DND-41 (cell line): ENCODE results near the gene VBP1.

Experiments
- ATAC-seq: fragments of 200-7000 bp; cut with Tn5 transposase; 3 replicates; pipeline ENCODE4 v1.9.1; 2021; ENCODE audit warnings: low read depth; ENCODE audit not compliant: insufficient read depth
- DNase-seq: peaks from one replicate; pipeline ENCODE4 v3.0.0-alpha.2; 2020
- H2AFZ ChIP-seq: 2 replicates; pipeline ENCODE4 v1.6.0; 2012; ENCODE audit warnings: low read depth, low read length
- H3K27ac ChIP-seq: 2 replicates; pipeline ENCODE4 v1.5.1; 2012; ENCODE audit warnings: low read length, inconsistent platforms
- H3K27me3 ChIP-seq: fragments of 200-600 bp; sonication (generic); 2 replicates; pipeline ENCODE4 v1.6.0; 2012; ENCODE audit warnings: low read length, mild to moderate bottlenecking, inconsistent platforms; ENCODE audit not compliant: insufficient read depth, poor library complexity
- H3K36me3 ChIP-seq: 2 replicates; pipeline ENCODE4 v1.5.1; 2012; ENCODE audit warnings: low read length, inconsistent platforms; ENCODE audit not compliant: insufficient read depth
- H3K4me1 ChIP-seq: 2 replicates; pipeline ENCODE4 v1.5.1; 2012; ENCODE audit warnings: mild to moderate bottlenecking, low read length; ENCODE audit not compliant: insufficient read depth
- H3K4me2 ChIP-seq: 2 replicates; pipeline ENCODE4 v1.6.0; 2012; ENCODE audit warnings: mild to moderate bottlenecking, moderate library complexity, low read length, inconsistent platforms; ENCODE audit not compliant: insufficient read depth
- H3K4me3 ChIP-seq, 2 experiments: fragments of 200-600 bp in 1 of 2; shearing (Covaris generic) in 1 of 2; 2 replicates each; pipeline ENCODE4 v1.5.1; 2012 to 2016; ENCODE audit warnings: inconsistent platforms in 2 of 2, low read length in 2 of 2, mild to moderate bottlenecking in 2 of 2, low read depth in 1 of 2, moderate library complexity in 1 of 2
- H3K79me2 ChIP-seq: 2 replicates; pipeline ENCODE4 v1.6.0; 2012; ENCODE audit warnings: low read length, inconsistent platforms; ENCODE audit not compliant: insufficient read depth
- H3K9ac ChIP-seq: 2 replicates; pipeline ENCODE4 v1.6.0; 2012; ENCODE audit warnings: low read depth, mild to moderate bottlenecking, inconsistent platforms, low read length, moderate library complexity
- H3K9me3 ChIP-seq: 2 replicates; pipeline ENCODE4 v1.5.1; 2012; ENCODE audit warnings: low read length, moderate library complexity, mild to moderate bottlenecking, inconsistent platforms; ENCODE audit not compliant: insufficient read depth, severe bottlenecking
- H4K20me1 ChIP-seq: 2 replicates; pipeline ENCODE4 v1.6.0; 2012; ENCODE audit warnings: low read length; ENCODE audit not compliant: insufficient read depth
- CTCF ChIP-seq: IDR thresholded peaks from 2 replicates; pipeline ENCODE4 v1.5.1; 2012; ENCODE audit warnings: borderline replicate concordance, low read length, moderate library complexity, mild to moderate bottlenecking; ENCODE audit not compliant: poor library complexity, severe bottlenecking; ENCODE audit errors: extremely low read depth
- EZH2 ChIP-seq: IDR thresholded peaks from 3 replicates; pipeline ENCODE4 v1.6.1; 2012; ENCODE audit warnings: borderline replicate concordance, low read depth, mild to moderate bottlenecking, moderate library complexity, low read length, inconsistent platforms; ENCODE audit not compliant: severe bottlenecking

Gene VBP1

GRCh38 chrX:155270969-155271368, 54.7 kb downstream of the VBP1 start:
- DNase-seq (no peak), ATAC-seq (no peak)
- Histone ChIP-seq H2AFZ (no peak overlapping the region), H3K4me3 (no peak overlapping the region), H3K27ac (no peak overlapping the region), H3K9ac (no peak overlapping the region), H3K79me2 (no peaks in the 10 kb centered on the region), H3K36me3 (no peaks in the 10 kb centered on the region), H3K27me3 (no peaks in the 10 kb centered on the region), H3K4me2 (no peak overlapping the region), H3K9me3 (no peaks in the 10 kb centered on the region), H4K20me1 (no peaks in the 10 kb centered on the region), H3K4me1 (no peaks in the 10 kb centered on the region)
- TF ChIP-seq EZH2 (no peak), CTCF (no peak)

- no peaks in the 10 kb centered on the region for H3K79me2 ChIP-seq
- ATAC-seq = no peak
Observed at GRCh38 chrX:155279873-155280272, 63.6 kb downstream of the VBP1 start.

More at GRCh38 chrX:155279873-155280272, 63.6 kb downstream of the VBP1 start:
- no peaks in the 10 kb centered on the region for H3K27me3 ChIP-seq
- H4K20me1 ChIP-seq = no peaks in the 10 kb centered on the region
- no peaks in the 10 kb centered on the region for H3K4me1 ChIP-seq
- DNase-seq = no peak
- H2AFZ ChIP-seq = no peak overlapping the region
- TF ChIP-seq CTCF (no peak), EZH2 (no peak)
- no peak overlapping the region for H3K4me3 ChIP-seq
- H3K27ac ChIP-seq = no peak overlapping the region
- H3K9me3 ChIP-seq = no peaks in the 10 kb centered on the region
- no peaks in the 10 kb centered on the region for H3K36me3 ChIP-seq
- H3K4me2 ChIP-seq = no peak overlapping the region
- H3K9ac ChIP-seq = no peak overlapping the region
